PC-3 (cell line): ENCODE results near the gene FBXW7. TPM values are rescaled to one million over a fixed set of nuclear protein-coding genes. Genes with fewer than 3 reads are reported as not detected.

Source experiments
- ATAC-seq: fragments of 200-7000 bp; cut with Tn5 transposase; 2 replicates; pipeline ENCODE4 v1.9.1; 2020; ENCODE audit warnings: mild to moderate bottlenecking, moderate library complexity
- BruUV-seq: library from RNA; stranded (reverse); fragments of 400-500 nt; replicated peaks from 2 replicates; lab custom pipeline; 2021; lab: Mats Ljungman, UMichigan
- CTCF ChIA-PET: fragments of 300-600 bp; sonication (Branson Sonifier 250); formaldehyde crosslinking; loops from one replicate; lab custom pipeline; 2022; ENCODE audit warnings: antibody characterized with exemption; lab: Charles Lee
- POLR2A ChIA-PET: fragments of 300-600 bp; sonication (Branson Sonifier 250); formaldehyde crosslinking; loops from one replicate; lab custom pipeline; 2022; ENCODE audit warnings: antibody characterized with exemption; ENCODE audit not compliant: unreplicated experiment; lab: Charles Lee
- DNase-seq: peaks from one replicate; pipeline ENCODE4 v3.0.0-alpha.2; 2015
- H2AFZ ChIP-seq: fragments of 300-600 bp; sonication (generic); 2 replicates; pipeline ENCODE4 v1.6.0; 2016; ENCODE audit warnings: antibody characterized with exemption, low read length
- H3F3A ChIP-seq: fragments of 300-600 bp; sonication (generic); one replicate; pipeline ENCODE4 v1.6.0; 2017; ENCODE audit warnings: antibody characterized with exemption, low read length, control low read depth, mild to moderate bottlenecking; ENCODE audit not compliant: unreplicated experiment
- H3K27ac ChIP-seq: fragments of 300-600 bp; sonication (generic); 2 replicates; pipeline ENCODE4 v1.5.1; 2016; ENCODE audit warnings: mild to moderate bottlenecking, low read length
- H3K27me3 ChIP-seq: fragments of 300-600 bp; sonication (generic); 2 replicates; pipeline ENCODE4 v1.6.1; 2016; ENCODE audit warnings: low read length, mixed read lengths
- H3K36me3 ChIP-seq: fragments of 300-600 bp; sonication (generic); 2 replicates; pipeline ENCODE4 v1.6.1; 2016; ENCODE audit warnings: low read depth, mixed run types, low read length, mixed read lengths
- H3K4me1 ChIP-seq: fragments of 300-600 bp; sonication (generic); 2 replicates; pipeline ENCODE4 v1.5.1; 2016; ENCODE audit warnings: low read length; ENCODE audit not compliant: insufficient read depth
- H3K4me2 ChIP-seq: fragments of 300-600 bp; sonication (generic); 2 replicates; pipeline ENCODE4 v1.6.0; 2016; ENCODE audit warnings: low read length
- H3K4me3 ChIP-seq: fragments of 300-600 bp; sonication (generic); 2 replicates; pipeline ENCODE4 v1.5.1; 2016; ENCODE audit warnings: mild to moderate bottlenecking, low read length, mixed read lengths
- H3K79me2 ChIP-seq: fragments of 300-600 bp; sonication (generic); 2 replicates; pipeline ENCODE4 v1.6.1; 2017; ENCODE audit warnings: low read length, mixed read lengths
- H3K9ac ChIP-seq: fragments of 300-600 bp; sonication (generic); 2 replicates; pipeline ENCODE4 v1.6.0; 2016; ENCODE audit warnings: mild to moderate bottlenecking, low read length
- H3K9me2 ChIP-seq: fragments of 300-600 bp; sonication (generic); replicated peaks from 2 replicates; pipeline ENCODE4 v1.6.1; 2016; ENCODE audit warnings: mixed run types, low read length, mixed read lengths
- H3K9me3 ChIP-seq: fragments of 300-600 bp; sonication (generic); 2 replicates; pipeline ENCODE4 v1.6.1; 2016; ENCODE audit warnings: low read length, mixed read lengths
- H4K20me1 ChIP-seq: fragments of 300-600 bp; sonication (generic); 2 replicates; pipeline ENCODE4 v1.6.1; 2016; ENCODE audit warnings: low read length, mixed read lengths
- CTCF ChIP-seq: fragments of 300-600 bp; sonication (generic); conservative IDR thresholded peaks from 2 replicates; pipeline ENCODE4 v1.5.1; 2017; ENCODE audit warnings: antibody characterized with exemption, low read depth, mild to moderate bottlenecking, low read length
- EZH2 ChIP-seq: fragments of 300-600 bp; sonication (generic); IDR thresholded peaks from one replicate; pipeline ENCODE4 v1.6.1; 2017; ENCODE audit warnings: antibody characterized with exemption, mild to moderate bottlenecking, low read length; ENCODE audit not compliant: unreplicated experiment
- EZH2phosphoT487 ChIP-seq: fragments of 300-600 bp; sonication (generic); IDR thresholded peaks from 2 replicates; pipeline ENCODE4 v1.6.1; 2018; ENCODE audit warnings: mild to moderate bottlenecking, antibody characterized with exemption, low read length, borderline replicate concordance
- intact Hi-C: fragments of 100-400 bp; cut with micrococcal nuclease; formaldehyde crosslinking; loops from 2 replicates; pipeline ENCODE4 v1.9.0; 2023
- total RNA-seq: library from RNA; depleted of rRNA; stranded (reverse); fragments of >200 nt; gene quantifications from 2 replicates; pipeline ENCODE4 v1.2.3, GENCODE V29; 2014

Gene FBXW7
- total RNA-seq, 1 experiment from 2014 or later: 24.3 TPM

- H3K4me1 ChIP-seq: no peaks in the 10 kb centered on the region
- TF ChIP-seq EZH2phosphoT487: no peak
- peak; percentile 84 for TF ChIP-seq CTCF
- DNase-seq (peak; percentile 90), ATAC-seq (peak; percentile 73; the same call in 1 of the 2 replicates)
- no peaks in the 10 kb centered on the region for H3K9me3 ChIP-seq
- H3K27ac ChIP-seq: no peak overlapping the region
- H2AFZ ChIP-seq: no peak overlapping the region
- no TSS peak for BruUV-seq
- H4K20me1 ChIP-seq: 0 out of 2 replicates have a peak, but pooled peaks cover 4% of the 10 kb centered on the region
- no peaks in the 10 kb centered on the region for H3K36me3 ChIP-seq
- H3K9me2 ChIP-seq: no peaks in the 10 kb centered on the region
- peaks cover 58% of the 10 kb centered on the region for H3K79me2 ChIP-seq
- H3K4me3 ChIP-seq: no peak overlapping the region
- no peaks in the 10 kb centered on the region for H3K27me3 ChIP-seq
- POLR2A ChIA-PET: no interaction called here
- CTCF ChIA-PET: interaction anchor here (0.5 to 1.5 kb wide), 4 partner anchors 9 to 90 kb away, joined by 4 to 5 read pairs (median 4); no protein-coding TSS in a partner anchor
- H3K4me2 ChIP-seq: no peak overlapping the region
- H3F3A ChIP-seq: no peaks in the 10 kb centered on the region
- no peak overlapping the region for H3K9ac ChIP-seq
- intact Hi-C loops: loop anchor here (1.0 to 5.0 kb wide), 3 partner anchors 44 to 234 kb away; no protein-coding TSS in a partner anchor
These were observed 35.0 kb downstream of the FBXW7 start for GRCh38 chr4:152500800-152501434.

GRCh38 chr4:152500275-152500674 is 35.6 kb downstream of the FBXW7 start:
- POLR2A ChIA-PET: no interaction called here

More at GRCh38 chr4:152500275-152500674, 35.6 kb downstream of the FBXW7 start:
- intact Hi-C loops: loop anchor here (2.0 to 5.0 kb wide), 2 partner anchors 43 to 235 kb away; no protein-coding TSS in a partner anchor
- BruUV-seq: no TSS peak
- no peaks in the 10 kb centered on the region for H3F3A ChIP-seq
- TF ChIP-seq EZH2 (no peak), CTCF (no peak), EZH2phosphoT487 (no peak)
- CTCF ChIA-PET: interaction anchor here (1.5 kb wide), 1 partner anchor 9 kb away, joined by 4 read pairs; no protein-coding TSS in a partner anchor
- ATAC-seq (no peak), DNase-seq (no peak)
- no peak overlapping the region for H2AFZ ChIP-seq
- 0 out of 2 replicates have a peak, but pooled peaks cover 4% of the 10 kb centered on the region for H4K20me1 ChIP-seq
- H3K27me3 ChIP-seq: no peaks in the 10 kb centered on the region
- H3K4me2 ChIP-seq: no peak overlapping the region
- H3K4me3 ChIP-seq: no peak overlapping the region
- no peaks in the 10 kb centered on the region for H3K36me3 ChIP-seq
- H3K27ac ChIP-seq: no peak overlapping the region
- H3K9me2 ChIP-seq: no peaks in the 10 kb centered on the region
- H3K79me2 ChIP-seq: peaks cover 63% of the 10 kb centered on the region
- no peaks in the 10 kb centered on the region for H3K9me3 ChIP-seq
- H3K4me1 ChIP-seq: no peaks in the 10 kb centered on the region
- no peak overlapping the region for H3K9ac ChIP-seq
